Endodermal cell (in vitro differentiated cells): ENCODE data around the gene FBLN2. TPM values are rescaled to one million over a fixed set of nuclear protein-coding genes. Genes with fewer than 3 reads are reported as not detected.
A peak's percentile ranks its signal among the peaks of the same experiment; 100 is the strongest.

Experiments used
- DNase-seq: peaks from one replicate; pipeline ENCODE4 v3.0.0-alpha.2; 2017
- H3K27ac ChIP-seq: 2 replicates; pipeline ENCODE4 v1.5.1; 2013; ENCODE audit warnings: mild to moderate bottlenecking, low read depth, low read length, moderate library complexity
- H3K27me3 ChIP-seq: 2 replicates; pipeline ENCODE4 v1.6.1; 2013; ENCODE audit warnings: mild to moderate bottlenecking, low read length, moderate library complexity; ENCODE audit not compliant: insufficient read depth, control insufficient read depth, poor library complexity, severe bottlenecking
- H3K36me3 ChIP-seq: 2 replicates; pipeline ENCODE4 v1.7.0; 2013; ENCODE audit warnings: mild to moderate bottlenecking, low read length, moderate library complexity; ENCODE audit not compliant: control insufficient read depth, insufficient read depth
- H3K4me1 ChIP-seq: one replicate; pipeline ENCODE4 v1.7.0; 2013; ENCODE audit warnings: low read length; ENCODE audit not compliant: control insufficient read depth, insufficient read depth
- H3K4me3 ChIP-seq: 2 replicates; pipeline ENCODE4 v1.5.1; 2013; ENCODE audit warnings: mild to moderate bottlenecking, low read length, moderate library complexity
- H3K9ac ChIP-seq: 2 replicates; pipeline ENCODE4 v1.6.1; 2013; ENCODE audit warnings: mild to moderate bottlenecking, low read length, moderate library complexity; ENCODE audit not compliant: poor library complexity, severe bottlenecking; ENCODE audit errors: extremely low read depth
- H3K9me3 ChIP-seq: 2 replicates; pipeline ENCODE4 v1.6.1; 2013; ENCODE audit warnings: mild to moderate bottlenecking, low read length, moderate library complexity; ENCODE audit not compliant: control insufficient read depth
- H3K27ac Mint-ChIP-seq: 2 replicates; pipeline ENCODE4 v1.8.0; 2020; ENCODE audit warnings: mixed read lengths
- H3K27me3 Mint-ChIP-seq: 2 replicates; pipeline ENCODE4 v1.8.0; 2021; ENCODE audit warnings: mild to moderate bottlenecking, mixed read lengths; ENCODE audit not compliant: insufficient read depth
- H3K36me3 Mint-ChIP-seq: 2 replicates; pipeline ENCODE4 v1.8.0; 2020; ENCODE audit warnings: low read depth, mixed read lengths
- H3K4me1 Mint-ChIP-seq: 2 replicates; pipeline ENCODE4 v1.8.0; 2020; ENCODE audit warnings: mixed read lengths
- H3K4me3 Mint-ChIP-seq: 2 replicates; pipeline ENCODE4 v1.8.0; 2020; ENCODE audit warnings: mild to moderate bottlenecking, moderate library complexity, mixed read lengths
- H3K9me3 Mint-ChIP-seq: 2 replicates; pipeline ENCODE4 v1.8.0; 2020; ENCODE audit warnings: mild to moderate bottlenecking, mixed read lengths
- WGBS, 2 experiments: methylation state at CpG; one replicate each; pipeline versions ENCODE4 v1.1.5 to v1.1.7; 2013; ENCODE audit warnings: missing lambda C conversion rate in 2 of 2, mixed read lengths in 1 of 2; ENCODE audit not compliant: insufficient coverage in 1 of 2, insufficient read length in 1 of 2; 5-methylcytosine and 5-hydroxymethylcytosine counted together
- total RNA-seq, 2 donors: library from RNA; stranded (reverse); fragmentation: NEBNext Ultra II Directional in 1 of 2; extraction: Animal tissue kit (Norgen Biotek cat#: 25700) in 1 of 2; gene quantifications; 2 replicates in 1 of 2; 3 replicates in 1 of 2; pipeline ENCODE4 v1.2.1, GENCODE V29; 2021
- TF ChIP-seq, protein P1 (sequence below): fragments of 200-600 bp; sonication (generic); conservative IDR thresholded peaks from 2 replicates; pipeline ENCODE4 v1.5.0; 2021; ENCODE audit warnings: antibody characterized with exemption, mild to moderate bottlenecking

FBLN2 gene
- total RNA-seq, 2 donors from 2014 or later, result 86.1 to 136 TPM

DNA sequence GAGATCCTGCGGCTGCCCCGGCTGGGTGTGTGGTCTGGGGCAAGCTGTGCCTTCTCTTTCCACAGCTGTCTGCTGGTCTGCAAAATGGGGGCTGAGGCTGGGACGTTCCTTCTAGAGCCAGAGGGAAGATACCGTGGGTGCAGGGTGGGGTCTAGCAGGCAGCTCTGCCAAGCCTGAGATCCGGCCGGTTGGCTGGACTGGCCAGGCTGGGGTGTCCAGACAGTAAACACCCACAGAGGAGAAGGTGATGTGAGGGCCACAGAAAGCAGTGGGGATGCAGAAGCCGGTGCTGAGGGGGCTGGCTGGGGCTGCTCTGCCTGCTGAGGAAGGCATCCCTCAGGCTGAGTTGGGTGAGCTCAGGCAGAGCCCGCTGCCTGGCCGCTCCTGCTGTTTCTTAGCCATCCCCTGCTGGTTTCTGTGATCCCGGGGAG is 46.1 kb downstream of the FBLN2 start:
- H3K36me3 Mint-ChIP-seq, result no peaks in the 10 kb centered on the region
- DNase-seq, result peak; percentile 63
- Histone ChIP-seq H3K27ac (no peak overlapping the region), H3K27me3 (no peaks in the 10 kb centered on the region), H3K4me1 (peaks cover 20% of the 10 kb centered on the region), H3K9me3 (no peaks in the 10 kb centered on the region), H3K9ac (peak overlapping the region; percentile 6), H3K36me3 (no peaks in the 10 kb centered on the region), H3K4me3 (no peak overlapping the region)
- H3K4me3 Mint-ChIP-seq, result peak overlapping the region; percentile 30
- H3K4me1 Mint-ChIP-seq, result peaks cover 62% of the 10 kb centered on the region
- H3K27ac Mint-ChIP-seq, result peak overlapping the region; percentile 78
- no peaks in the 10 kb centered on the region for H3K9me3 Mint-ChIP-seq
- WGBS, 2 experiments, result 49 to 71% methylated on average over 6 to 10 of the region's 10 CpGs
- H3K27me3 Mint-ChIP-seq, result no peaks in the 10 kb centered on the region
- TF ChIP-seq, protein P1, sequence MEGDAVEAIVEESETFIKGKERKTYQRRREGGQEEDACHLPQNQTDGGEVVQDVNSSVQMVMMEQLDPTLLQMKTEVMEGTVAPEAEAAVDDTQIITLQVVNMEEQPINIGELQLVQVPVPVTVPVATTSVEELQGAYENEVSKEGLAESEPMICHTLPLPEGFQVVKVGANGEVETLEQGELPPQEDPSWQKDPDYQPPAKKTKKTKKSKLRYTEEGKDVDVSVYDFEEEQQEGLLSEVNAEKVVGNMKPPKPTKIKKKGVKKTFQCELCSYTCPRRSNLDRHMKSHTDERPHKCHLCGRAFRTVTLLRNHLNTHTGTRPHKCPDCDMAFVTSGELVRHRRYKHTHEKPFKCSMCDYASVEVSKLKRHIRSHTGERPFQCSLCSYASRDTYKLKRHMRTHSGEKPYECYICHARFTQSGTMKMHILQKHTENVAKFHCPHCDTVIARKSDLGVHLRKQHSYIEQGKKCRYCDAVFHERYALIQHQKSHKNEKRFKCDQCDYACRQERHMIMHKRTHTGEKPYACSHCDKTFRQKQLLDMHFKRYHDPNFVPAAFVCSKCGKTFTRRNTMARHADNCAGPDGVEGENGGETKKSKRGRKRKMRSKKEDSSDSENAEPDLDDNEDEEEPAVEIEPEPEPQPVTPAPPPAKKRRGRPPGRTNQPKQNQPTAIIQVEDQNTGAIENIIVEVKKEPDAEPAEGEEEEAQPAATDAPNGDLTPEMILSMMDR, result no peak

DNA sequence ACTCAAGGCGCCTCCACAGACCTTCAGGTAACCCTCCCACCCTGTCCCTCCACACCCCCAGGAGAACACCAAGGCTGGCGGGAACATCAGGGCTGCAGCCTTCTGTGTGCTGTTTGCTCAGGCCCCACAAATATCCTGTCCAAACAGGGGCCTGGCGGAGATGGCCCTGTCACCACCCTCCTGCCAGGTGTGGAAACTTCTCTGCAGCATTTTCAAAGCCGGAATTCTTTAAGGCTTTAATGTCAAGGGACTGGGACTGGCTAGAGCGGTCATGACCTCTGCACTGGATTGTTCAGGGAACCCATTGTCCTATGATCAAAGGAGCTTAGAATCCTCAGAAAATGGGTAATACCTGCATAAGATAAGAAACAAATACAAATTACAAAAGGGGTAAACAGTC is 46.6 kb downstream of the FBLN2 start:
- H3K9me3 Mint-ChIP-seq, result no peaks in the 10 kb centered on the region
- H3K9me3 ChIP-seq, result no peaks in the 10 kb centered on the region
- peaks cover 65% of the 10 kb centered on the region for H3K4me1 Mint-ChIP-seq
- no peaks in the 10 kb centered on the region for H3K27me3 Mint-ChIP-seq
- H3K4me3 ChIP-seq, result no peak overlapping the region
- H3K4me1 ChIP-seq, result peaks cover 23% of the 10 kb centered on the region
- H3K27ac ChIP-seq, result no peak overlapping the region
- H3K27me3 ChIP-seq, result no peaks in the 10 kb centered on the region
- WGBS, 2 experiments, result 36 to 52% methylated on average over 3 to 5 of the region's 5 CpGs
- TF ChIP-seq, protein P1, result no peak
- H3K36me3 Mint-ChIP-seq, result no peaks in the 10 kb centered on the region
- peak overlapping the region; percentile 6 for H3K9ac ChIP-seq
- DNase-seq, result peak; percentile 74
- no peaks in the 10 kb centered on the region for H3K36me3 ChIP-seq
- peak overlapping the region; percentile 78 for H3K27ac Mint-ChIP-seq
- peak overlapping the region; percentile 30 for H3K4me3 Mint-ChIP-seq

DNA sequence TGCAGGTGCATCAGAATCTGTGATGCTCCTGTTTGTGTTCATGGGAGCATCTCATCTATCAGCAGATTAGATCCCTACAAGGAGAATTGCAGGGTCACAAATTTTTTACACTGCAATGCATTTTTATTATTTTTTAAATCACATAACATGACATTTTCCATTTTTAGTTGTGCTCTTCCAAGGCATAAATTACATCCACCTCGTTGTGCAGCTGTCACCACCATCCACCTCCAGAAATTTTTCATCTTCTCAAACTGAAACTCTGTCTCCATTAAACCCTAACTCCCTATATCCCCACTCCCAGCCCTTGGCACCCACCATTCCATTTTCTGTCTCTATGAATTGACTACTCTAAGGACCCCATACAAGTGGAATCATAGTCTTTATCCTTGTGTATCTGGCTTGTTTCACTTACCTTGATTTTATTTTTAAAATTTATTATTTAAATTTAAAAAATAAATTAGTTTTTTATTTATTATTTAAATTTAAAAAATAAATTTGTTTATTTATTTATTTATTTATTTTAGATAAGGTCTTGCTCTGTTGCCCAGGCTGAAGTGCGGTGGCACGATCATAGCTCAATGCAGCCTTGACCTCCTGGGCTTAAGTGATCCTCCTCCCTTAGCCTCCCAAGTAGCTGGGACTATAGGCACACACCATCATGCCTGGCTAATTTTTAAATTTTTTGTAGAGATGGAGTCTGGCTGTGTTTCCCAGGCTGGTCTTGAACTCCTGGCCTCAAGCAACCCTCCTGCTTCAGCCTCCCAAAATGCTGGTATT is 47.7 kb downstream of the FBLN2 start:
- Mint-ChIP-seq H3K27ac (no peak overlapping the region), H3K9me3 (no peaks in the 10 kb centered on the region), H3K4me3 (no peak overlapping the region), H3K27me3 (no peaks in the 10 kb centered on the region), H3K4me1 (peaks cover 72% of the 10 kb centered on the region), H3K36me3 (no peaks in the 10 kb centered on the region)
- Histone ChIP-seq H3K4me3 (no peak overlapping the region), H3K36me3 (no peaks in the 10 kb centered on the region), H3K27me3 (no peaks in the 10 kb centered on the region), H3K27ac (no peak overlapping the region), H3K9ac (no peak overlapping the region), H3K9me3 (no peaks in the 10 kb centered on the region), H3K4me1 (peaks cover 25% of the 10 kb centered on the region)
- WGBS, 2 experiments, result 97 to 100% methylated on average over 2 to 3 of the region's 3 CpGs
- DNase-seq, result no peak
- TF ChIP-seq, protein P1, result no peak
